Amniotic stem cell (primary cell): Measurements from ENCODE around the gene CRABP2.
A peak's percentile ranks its signal among the peaks of the same experiment; 100 is the strongest.

Source experiments
- DNase-seq: peaks from one replicate; lab custom pipeline; 2025; lab: John Stamatoyannopoulos, UW

Gene CRABP2

DNA sequence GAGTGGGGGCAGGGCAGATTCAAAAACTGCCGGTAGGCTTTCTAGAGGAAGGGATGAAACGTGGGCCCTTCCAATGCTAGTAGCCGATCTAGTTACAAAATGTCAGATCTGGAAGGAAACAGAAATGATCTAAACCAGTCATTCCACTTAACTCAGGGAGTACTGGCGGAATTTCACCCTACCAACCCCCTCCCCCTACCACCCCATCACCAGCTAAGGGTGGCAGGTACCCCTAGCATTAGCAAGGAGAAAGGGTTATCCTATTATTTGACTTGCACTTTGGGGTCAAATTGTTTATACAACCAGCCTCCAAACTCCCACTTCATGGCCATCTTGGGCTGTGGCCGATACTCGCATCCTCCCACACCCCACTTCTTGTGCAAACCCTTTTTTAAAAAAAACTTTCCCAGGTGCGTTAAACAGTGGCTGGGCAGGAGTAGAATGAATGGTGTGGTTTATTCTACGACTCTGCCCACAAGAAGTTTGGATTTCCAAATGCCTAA, 36.1 kb upstream of the CRABP2 start:
- no peak for DNase-seq

DNA sequence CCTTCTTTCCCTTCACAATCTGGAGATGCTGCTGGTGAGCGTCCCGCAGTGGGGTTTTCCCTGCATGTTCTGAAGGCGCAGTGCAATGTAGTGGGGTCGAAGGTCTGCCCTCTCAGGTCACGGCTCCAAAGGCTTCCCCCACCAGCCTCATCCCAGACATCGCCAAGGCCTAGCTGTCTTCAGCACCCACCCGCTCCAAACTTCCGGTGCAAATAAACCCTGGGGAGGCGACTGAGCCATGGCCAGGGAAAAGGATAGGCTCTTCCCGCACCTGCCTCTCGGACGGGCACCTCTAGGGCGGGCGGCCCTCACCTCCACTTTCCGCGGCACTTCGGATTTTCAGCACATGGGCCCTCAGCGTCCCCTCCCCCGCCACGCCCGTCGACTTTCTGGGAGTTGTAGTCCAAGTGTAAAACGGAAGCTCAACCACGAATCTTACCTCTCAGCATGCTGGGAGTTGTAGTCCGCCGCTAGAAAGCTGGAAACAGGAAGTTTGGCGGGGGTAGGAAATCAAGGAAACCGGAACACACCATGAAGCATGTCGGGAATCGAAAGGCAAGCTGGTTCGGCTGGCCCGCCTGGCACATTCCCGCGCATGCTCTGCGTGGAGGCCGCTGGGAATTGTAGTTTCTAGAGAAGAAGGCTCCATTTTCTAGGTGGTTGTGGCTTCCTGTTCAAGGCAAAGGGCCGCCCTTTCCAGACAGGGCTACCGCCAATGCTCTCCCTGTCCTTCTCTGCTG, 35.5 kb upstream of the CRABP2 start, which contains the start of gene MRPL24:
Gene MRPL24, minus strand, starts transcription at position 348 of the 740 bp plus-strand sequence. CDS start 2,384 bp downstream, outside the sequence.
- peak; percentile 98 for DNase-seq

DNA sequence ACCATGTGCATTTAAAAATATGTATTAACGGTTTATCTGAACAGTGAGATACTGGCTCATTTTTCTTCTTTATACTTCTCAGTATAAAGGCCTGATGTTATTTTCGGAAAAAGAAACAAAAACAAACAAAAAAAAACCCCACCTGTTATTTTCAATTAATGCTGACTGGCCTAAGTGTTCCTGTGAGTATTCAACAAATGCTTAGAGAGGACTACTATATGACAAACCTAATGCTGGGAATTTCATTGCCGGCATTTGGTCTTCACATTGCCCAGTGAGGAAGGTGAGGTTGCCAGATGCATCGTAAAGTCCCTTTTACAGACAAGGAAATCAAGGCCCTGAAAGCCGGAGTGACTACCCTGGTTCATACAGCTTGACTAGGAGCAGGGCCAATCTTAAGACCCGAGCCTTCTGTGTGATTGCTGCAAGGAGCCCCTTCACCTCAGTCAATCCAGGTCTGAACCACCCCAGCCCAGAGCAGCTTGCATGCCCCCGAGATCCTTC, 34.9 kb upstream of the CRABP2 start:
- no peak for DNase-seq

DNA sequence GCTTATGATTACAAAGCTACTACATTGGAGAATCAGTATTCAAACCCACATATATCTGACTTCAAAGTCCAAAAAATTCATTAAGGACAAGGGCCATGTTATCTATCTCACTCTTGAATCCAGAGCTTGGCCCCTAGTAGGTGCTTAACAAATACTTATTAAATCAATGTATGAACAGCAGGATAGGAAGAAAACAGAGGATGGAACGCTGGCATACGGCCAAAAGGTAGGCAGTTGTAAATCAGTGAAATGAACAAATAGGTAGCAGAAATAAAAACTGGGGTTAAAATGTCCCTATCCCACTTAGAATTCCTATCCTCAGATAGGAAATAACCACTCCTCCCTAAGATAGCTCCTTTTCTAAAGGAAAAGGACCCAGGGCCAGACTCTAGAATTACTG, 33.5 kb upstream of the CRABP2 start:
- no peak for DNase-seq

DNA sequence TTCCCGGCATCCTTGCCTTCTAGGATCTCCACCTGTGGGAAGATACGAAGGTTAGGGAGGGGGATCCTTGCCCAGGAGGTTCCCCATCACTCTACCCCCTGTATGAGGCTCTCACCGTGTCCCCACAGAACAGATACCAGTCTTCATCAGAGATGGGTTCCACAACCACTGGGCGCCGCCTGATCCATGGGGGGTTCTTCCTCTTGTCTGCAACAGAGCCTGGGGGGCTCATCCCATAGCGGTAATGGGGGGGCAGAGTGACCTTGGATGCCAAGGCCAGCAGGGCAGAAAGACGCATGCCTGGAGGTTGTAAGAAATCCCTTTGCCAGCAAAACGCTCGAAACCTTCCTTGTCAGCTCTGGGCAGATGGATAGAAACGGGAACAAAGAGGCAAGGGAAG, 33.0 kb upstream of the CRABP2 start:
- no peak for DNase-seq

DNA sequence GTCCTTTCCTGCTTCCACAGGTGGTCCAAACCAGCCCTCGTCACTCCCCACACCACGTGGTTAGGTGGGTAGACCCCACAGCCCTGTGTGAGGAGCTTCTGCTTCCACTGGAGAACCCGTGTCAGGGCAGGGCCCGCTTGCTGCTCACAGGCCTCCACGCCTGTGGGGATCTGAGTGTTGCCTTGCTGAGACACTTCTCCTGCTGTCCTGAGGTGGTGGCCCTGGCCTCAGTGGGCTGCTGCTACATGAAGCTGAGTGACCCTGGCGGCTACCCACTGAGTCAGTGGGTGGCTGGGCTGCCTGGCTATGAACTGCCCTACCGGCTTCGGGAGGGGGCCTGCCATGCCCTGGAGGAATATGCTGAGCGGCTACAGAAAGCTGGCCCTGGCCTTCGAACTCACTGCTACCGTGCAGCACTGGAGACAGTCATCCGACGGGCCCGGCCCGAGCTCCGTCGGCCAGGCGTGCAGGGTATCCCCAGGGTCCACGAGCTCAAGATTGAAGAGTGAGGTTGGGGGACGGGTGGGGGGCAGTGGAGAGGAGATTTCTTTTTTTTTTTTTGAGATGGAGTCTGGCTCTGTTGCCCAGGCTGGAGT, 28.7 kb upstream of the CRABP2 start:
- DNase-seq, result no peak

DNA sequence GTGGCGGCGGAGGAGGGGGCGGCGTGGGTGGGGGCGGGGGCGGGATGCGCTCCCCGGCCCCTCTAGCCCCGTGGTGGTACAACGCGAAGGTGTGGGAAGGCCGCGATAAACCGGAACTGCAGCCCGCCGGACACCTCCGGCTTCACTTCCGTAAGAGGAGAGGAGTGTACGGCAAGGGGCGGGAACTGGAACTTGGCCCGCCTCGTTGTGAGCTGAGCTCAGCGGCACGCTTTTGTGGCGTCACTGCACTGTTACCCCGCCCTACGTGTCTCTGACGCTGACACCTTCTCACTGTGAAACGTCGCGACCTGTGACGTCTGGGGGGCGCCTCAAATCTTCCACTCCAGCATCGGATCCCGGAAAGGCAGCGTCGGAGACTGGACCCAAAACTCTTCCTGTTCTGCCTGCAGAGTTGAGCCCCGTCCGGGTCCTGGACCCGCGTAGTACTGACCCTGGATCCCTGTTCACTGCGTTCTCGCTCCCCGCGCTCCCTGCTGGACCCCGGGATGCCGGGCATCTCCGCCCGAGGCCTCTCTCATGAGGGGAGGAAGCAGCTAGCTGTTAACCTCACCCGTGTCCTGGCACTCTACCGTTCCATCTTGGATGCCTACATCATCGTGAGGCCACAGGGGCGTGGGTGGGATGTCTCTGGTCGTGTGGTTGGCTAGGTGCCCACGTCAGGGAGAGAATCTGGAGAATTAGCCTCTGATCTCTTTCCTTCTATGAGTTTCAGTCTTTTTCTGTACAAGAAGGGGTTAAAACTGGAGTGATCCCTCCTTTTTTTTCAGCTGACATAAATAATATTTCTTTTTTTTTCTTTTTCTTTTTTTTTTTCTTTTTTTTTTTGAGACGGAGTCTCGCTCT, 23.4 kb upstream of the CRABP2 start, which contains the start of gene ISG20L2:
Gene ISG20L2, minus strand, starts transcription at position 168 of the 864 bp plus-strand sequence. CDS start 1,114 bp downstream, outside the sequence.
- DNase-seq, result peak; percentile 93

DNA sequence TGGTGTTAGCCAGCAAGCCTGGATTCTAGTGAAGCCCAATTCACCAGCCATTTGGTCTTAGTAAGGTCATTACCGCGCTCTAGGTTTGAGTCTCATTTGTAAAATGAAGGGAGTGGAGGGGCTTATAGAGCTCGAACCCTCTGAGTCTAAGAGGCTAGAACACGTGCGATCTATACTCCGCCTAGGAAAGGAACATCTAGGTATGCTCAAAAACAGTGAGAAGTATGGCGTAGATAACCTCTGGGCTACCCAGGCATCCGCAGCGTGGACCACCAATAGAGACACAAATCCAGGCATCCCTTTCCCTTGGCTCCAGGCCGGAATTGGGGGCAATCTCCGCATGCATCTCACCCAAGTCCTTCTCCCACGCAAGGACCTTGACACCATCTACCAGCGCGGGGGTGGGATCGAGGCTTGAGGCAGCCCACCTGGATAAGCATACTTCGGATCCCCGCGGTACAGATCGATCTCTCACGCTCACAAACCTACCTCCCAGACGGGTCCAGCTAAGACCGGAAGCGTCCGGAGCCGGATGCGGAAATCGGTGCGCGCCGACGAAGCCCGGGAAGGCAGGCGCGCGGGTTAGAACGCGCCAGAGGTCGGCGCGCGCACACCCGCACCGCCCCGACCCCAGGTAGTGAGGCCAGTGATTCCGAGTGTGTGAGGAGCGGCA, 22.7 kb upstream of the CRABP2 start, which contains the start of gene METTL25B:
Gene METTL25B, plus strand, starts transcription at position 544 of the 673 bp plus-strand sequence. CDS start 636 bp downstream, outside the sequence.
- peak; percentile 73 for DNase-seq

DNA sequence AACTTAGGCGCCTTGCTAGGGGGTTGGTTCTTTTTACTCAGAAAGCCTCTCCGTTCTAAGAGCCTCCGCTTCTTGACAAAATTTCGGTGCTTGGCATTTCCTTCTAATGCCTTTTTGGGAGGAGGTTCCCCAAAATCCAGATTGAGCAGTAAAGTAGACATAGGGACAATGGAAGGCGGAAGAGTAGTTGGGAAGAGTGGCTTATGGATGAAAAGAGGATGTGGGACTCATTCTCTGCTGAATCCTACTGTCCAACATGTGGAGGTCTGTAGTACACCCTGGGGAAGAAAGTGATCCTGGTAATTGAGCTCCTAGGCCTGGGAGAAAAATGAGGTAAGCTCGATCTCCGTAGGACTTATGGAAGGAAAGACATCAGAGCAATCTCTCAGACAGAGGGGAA, 22.1 kb upstream of the CRABP2 start:
- no peak for DNase-seq

DNA sequence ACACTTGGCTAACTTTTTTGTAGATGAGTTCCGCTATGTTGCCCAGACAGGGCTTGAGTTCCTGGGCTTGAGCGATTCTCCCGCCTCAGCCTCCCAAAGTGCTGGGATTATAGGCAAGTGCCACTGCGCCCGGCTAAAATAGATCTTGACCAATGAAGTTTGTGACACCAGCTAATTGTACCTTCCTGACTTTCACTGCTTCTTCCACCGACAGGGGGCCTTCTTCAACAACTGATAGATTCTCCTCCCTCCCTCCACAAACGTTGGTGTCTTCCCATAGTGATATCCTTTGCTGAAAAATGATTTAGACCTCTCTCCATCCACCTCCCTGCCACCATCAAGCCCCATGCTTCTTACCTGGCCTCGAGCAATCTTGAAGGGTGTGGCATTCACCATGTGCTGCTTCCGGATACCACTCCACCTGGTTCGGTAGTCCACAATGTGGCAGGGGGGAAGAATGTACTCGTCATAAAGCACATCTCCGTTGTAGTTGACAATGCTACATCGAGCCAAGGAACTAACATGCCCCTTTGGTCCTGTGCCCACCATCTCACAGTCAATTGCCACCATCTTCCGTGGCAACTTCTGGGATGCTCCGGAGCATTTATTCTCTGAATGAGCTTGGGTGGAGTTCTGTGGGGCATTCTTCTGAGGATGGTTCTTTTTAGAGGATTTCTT, 21.3 kb upstream of the CRABP2 start:
- DNase-seq, result no peak

DNA sequence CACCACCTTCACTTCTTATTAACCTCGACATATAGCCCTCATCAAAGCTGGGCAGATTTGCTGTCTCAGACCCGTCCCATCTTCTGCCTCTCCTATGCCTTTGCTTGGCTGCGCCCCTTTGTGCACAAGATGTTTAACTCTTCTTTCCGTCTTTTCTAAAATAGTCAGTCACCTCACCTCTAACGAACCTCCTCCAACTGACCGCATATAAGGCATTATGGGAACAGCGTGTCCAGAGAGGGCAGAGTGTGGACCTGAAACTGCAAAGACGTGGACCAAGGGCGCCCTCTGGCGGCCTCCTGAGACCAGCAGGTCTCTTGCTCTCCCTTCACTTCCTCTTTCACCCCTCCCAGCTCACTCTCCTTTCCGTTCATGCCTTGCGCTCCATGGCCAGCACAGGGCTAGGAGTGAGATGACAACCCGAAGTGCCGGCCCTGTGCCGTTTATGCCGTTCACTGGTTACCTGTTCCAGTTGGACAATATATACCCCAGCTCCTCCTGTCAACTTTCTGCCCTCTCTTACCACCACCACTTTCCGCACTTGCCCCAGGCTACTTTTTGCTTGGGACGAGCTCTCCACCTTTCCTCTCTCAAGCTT, 20.4 kb upstream of the CRABP2 start:
- no peak for DNase-seq

DNA sequence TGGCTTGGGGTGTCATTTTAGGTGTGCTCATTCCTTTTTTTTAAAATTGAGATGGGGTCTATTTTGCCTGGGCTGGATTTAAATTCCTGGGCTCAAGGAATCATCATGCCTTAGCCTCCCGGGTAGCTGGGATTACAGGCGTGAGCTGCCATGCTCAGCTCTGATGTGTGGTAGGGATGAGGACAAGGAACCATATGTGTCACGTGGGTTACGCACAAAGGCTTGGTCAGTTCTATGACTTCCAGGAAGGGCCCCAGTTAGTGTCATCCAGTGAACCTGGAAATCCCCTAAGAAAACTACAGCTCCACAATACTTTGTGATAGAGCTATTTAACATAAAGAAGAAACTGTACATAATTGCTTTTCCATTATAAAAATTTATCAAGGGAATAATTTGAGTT, 16.2 kb upstream of the CRABP2 start:
- no peak for DNase-seq

DNA sequence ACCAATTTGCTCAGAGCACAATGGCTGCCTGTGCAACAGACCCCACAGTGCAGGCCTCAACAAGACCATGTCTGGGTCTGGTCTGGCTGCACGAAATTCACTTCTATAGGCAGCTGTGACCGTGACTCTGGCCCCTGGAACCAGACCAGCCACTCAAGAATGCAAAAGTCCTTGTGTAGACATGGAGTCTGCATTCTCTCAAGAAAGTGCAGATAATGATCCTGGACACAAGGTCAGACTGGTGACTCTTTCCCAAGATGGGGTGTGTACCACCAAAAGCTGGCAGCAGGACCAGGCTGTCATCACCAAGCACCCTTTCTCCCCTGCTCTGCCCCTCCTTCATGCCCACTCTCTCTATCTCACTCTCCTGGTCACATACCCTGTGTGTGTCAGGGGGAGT, 15.7 kb upstream of the CRABP2 start:
- DNase-seq, result no peak

DNA sequence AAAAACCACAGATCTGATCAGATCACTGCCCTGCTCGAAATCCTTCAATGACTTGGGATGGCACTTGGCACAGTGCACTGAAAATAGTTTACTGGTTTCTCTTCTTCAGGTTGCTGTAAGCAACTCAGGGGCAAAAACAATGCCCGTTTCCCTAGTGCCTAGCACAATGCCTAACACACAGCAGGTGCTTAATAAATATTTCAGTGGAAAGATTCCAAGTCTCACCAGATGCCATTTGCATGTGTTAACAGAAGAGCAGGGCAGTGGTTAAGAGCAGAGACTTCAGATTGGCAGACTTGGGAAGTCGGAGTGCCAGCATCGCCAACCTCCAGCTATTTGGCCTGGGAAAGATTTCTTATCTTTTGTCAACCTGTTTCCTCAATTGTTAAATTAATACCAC, 12.0 kb upstream of the CRABP2 start:
- DNase-seq, result no peak

DNA sequence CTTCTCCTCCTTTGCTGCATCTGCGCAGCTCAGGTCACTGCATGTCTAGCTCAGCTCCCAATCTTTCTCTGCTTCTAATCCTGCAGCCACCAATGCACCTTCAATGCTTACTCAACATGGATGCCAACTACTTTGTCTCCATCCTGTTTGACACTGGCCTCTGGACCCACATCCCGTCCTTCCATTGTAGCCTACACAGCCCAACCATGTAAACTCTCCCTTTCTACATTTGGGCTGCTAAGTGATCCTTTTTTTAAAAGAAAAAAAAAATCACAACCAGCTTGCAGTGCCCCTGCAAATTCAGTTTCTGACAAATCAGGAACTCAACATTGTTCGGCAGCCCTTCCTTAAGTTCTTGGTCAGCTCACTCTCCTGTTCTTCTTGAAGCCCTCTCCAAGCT, 9.4 kb upstream of the CRABP2 start:
- DNase-seq, result no peak

DNA sequence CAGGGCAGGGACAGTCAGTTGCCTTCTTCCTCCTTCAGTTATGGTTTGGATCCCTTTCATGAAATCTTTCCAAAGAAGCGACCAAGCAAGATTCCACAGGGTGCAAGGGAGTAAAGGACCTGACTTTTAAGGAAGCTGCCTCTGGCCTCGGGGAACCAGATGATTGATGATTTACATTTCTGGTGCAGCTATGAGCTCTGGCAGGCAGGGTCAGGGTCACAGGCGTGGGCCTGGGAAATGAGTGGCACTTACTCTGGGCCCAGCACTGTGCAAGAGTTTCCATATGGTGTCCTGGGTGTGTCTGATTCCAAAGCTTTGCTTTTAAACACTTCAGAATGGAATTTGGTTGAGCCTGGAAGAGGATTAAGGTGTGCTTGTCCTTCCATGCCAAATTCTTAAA, 7.2 kb upstream of the CRABP2 start:
- DNase-seq, result no peak

DNA sequence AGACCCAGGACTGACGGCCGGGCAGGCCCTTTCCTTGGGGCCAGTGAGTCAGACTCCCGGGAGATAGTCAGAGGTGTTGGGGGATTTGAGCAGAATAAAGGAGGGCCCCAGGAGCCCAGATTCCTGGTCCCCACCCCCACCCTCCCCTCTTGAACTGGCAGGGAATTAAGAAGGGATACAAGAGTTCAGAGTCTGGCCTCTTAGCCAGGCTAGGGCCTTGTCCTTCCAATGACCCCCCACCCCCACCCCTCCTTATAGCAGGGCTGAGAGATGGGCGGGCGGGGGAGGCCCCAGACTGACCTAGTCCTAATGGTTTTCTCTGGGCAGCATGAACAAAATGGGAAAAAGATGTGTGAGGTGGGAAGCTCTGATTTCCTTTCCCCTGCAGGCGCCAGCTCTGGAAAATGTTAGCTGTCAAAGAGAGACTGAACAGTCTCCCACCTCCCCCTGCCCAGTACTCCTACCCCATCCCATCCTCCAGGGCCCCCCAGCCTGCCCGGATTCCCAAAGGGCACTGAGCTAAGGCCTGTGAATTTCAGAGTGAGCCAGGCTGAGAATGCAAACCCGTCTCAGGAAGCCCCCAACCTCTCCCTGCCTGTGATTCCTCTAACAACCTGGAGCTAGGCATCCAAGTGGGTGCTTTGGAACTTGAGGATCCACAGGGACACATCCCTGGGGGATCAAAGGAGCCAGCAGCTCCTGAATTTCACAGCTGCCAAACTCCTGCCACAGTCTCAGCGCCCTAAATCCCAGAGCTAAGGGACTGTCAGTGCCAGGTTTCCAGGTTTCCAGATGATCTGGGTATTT, 5.8 kb upstream of the CRABP2 start:
- no peak for DNase-seq

DNA sequence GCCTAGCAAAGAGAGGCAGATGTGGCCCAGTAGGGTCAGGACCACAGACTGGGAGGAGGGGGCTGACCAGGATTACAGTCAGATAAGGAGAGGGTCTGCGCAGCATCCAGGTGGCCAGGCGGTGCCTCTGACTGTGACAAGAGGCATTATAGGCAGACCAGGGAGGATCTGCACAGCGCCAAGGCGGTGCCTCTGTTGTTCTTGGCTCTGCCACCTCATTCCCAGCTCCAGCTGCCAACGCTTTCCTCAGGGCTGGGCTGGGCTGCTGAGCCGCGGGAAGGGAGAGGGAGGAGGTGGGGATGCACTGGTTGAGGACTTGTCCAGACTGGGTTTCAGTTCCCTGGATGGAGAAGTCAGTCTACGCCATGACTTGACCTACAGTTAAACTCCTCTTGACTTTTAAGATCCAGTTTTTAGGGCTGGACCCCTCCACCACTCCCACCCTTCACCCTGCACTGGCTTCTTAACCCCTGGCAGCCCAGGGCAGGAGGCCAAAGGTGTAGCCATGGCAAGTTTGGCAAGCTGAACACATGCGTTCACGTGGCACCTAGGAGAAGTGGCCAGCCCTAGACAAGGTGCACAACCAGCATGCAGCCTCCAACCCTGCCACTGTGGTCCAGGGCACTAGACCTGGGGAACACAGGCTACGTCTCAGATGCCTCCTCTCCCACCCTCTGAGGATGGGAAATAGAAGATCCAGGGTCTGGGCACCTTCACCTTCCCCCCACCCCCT, 4.5 kb upstream of the CRABP2 start:
- peak; percentile 66 for DNase-seq

DNA sequence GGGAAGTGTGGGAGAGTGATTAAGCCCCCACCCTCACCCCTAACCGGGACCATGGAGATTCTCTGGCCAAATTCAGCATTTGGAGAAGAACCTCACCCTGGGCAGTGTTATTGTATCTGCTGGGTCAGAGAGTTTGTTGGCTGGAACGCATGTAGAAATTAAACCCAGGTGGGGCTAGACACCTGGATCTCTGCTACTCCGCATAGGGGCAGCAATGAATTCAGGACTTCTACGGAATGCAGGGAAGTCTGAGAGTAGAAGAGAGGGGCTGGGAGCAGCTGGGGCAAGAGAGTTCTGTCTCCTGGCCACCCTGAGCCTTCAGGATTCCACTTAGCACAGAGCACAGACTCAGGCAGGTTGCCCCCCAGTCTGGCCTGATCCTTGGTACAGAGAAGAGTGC, 3.6 kb upstream of the CRABP2 start:
- DNase-seq, result no peak
